Measurements from ENCODE around the gene TTC7B.

The TTC7B gene

GRCh38 chr14:90767899-90768298 lies 48.3 kb downstream of the TTC7B start:
- no peak for DNase-seq

GRCh38 chr14:90760591-90761316 lies 55.5 kb downstream of the TTC7B start:
- DNase-seq: peak; percentile 38

- no peak for DNase-seq
These were observed 56.2 kb downstream of the TTC7B start for GRCh38 chr14:90760078-90760444.

GRCh38 chr14:90759370-90760077 lies 56.7 kb downstream of the TTC7B start:
- DNase-seq: peak; percentile 29

GRCh38 chr14:90758959-90759358 lies 57.3 kb downstream of the TTC7B start:
- DNase-seq: no peak

- peak; percentile 97 for DNase-seq
These were observed 58.0 kb downstream of the TTC7B start for GRCh38 chr14:90758028-90758889.

GRCh38 chr14:90757452-90757851 lies 58.8 kb downstream of the TTC7B start:
- no peak for DNase-seq

- DNase-seq: no peak
These were observed 59.4 kb downstream of the TTC7B start for GRCh38 chr14:90756755-90757345.

- peak; percentile 6 for DNase-seq
These were observed 60.4 kb downstream of the TTC7B start for GRCh38 chr14:90755661-90756304.

- DNase-seq: no peak
These were observed 62.7 kb downstream of the TTC7B start for GRCh38 chr14:90753456-90754005.

GRCh38 chr14:90750701-90751100 lies 65.5 kb downstream of the TTC7B start:
- DNase-seq: no peak

- no peak for DNase-seq
These were observed 66.0 kb downstream of the TTC7B start for GRCh38 chr14:90750191-90750590.

- DNase-seq: no peak
These were observed 68.3 kb downstream of the TTC7B start for GRCh38 chr14:90747909-90748308.

- DNase-seq: no peak
These were observed 72.4 kb downstream of the TTC7B start for GRCh38 chr14:90743826-90744225.

- no peak for DNase-seq
These were observed 72.8 kb downstream of the TTC7B start for GRCh38 chr14:90743425-90743824.

- no peak for DNase-seq
These were observed 73.5 kb downstream of the TTC7B start for GRCh38 chr14:90742729-90743128.

GRCh38 chr14:90742252-90742651 lies 74.0 kb downstream of the TTC7B start:
- DNase-seq: no peak

- no peak for DNase-seq
These were observed 74.6 kb downstream of the TTC7B start for GRCh38 chr14:90741682-90741946.

- no peak for DNase-seq
These were observed 75.1 kb downstream of the TTC7B start for GRCh38 chr14:90740946-90741681.

- DNase-seq: no peak
These were observed 76.1 kb downstream of the TTC7B start for GRCh38 chr14:90740081-90740480.

- DNase-seq: no peak
These were observed 76.7 kb downstream of the TTC7B start for GRCh38 chr14:90739318-90740068.
